Aorta (tissue), 5 donors: ENCODE data around the gene GLB1L2. TPM values are rescaled to one million over a fixed set of nuclear protein-coding genes. Genes with fewer than 3 reads are reported as not detected.

Experiments used
- ATAC-seq: fragments of 200-7000 bp; cut with Tn5 transposase; one replicate; pipeline ENCODE4 v1.9.1; 2022; ENCODE audit warnings: moderate library complexity; ENCODE audit not compliant: low FRiP score
- DNase-seq, 2 donors: peaks; one replicate each; pipeline ENCODE4 v3.0.0-alpha.2; 2020
- H3K27ac ChIP-seq, 2 donors: one replicate each; pipeline ENCODE4 v1.5.1; 2013; ENCODE audit warnings: low read length in 2 of 2, mild to moderate bottlenecking in 2 of 2, moderate library complexity in 2 of 2, control low read depth in 1 of 2, inconsistent platforms in 1 of 2, low read depth in 1 of 2
- H3K27me3 ChIP-seq, 2 donors: one replicate each; pipeline ENCODE4 v1.6.1; 2013; ENCODE audit warnings: control low read depth in 1 of 2, low read length in 1 of 2, mild to moderate bottlenecking in 1 of 2, moderate library complexity in 1 of 2; ENCODE audit not compliant: insufficient read depth in 2 of 2, control insufficient read depth in 1 of 2
- H3K36me3 ChIP-seq, 2 donors: one replicate each; pipeline ENCODE4 v1.6.1; 2013; ENCODE audit warnings: control low read depth in 1 of 2, low read length in 1 of 2, mild to moderate bottlenecking in 1 of 2; ENCODE audit not compliant: insufficient read depth in 2 of 2, control insufficient read depth in 1 of 2
- H3K4me1 ChIP-seq, 2 donors: one replicate each; pipeline ENCODE4 v1.6.1; 2013; ENCODE audit warnings: low read length in 2 of 2, control low read depth in 1 of 2, mild to moderate bottlenecking in 1 of 2, moderate library complexity in 1 of 2; ENCODE audit not compliant: insufficient read depth in 2 of 2, control insufficient read depth in 1 of 2
- H3K4me3 ChIP-seq, 2 donors: one replicate each; pipeline ENCODE4 v1.5.1; 2013; ENCODE audit warnings: low read length in 2 of 2, control low read depth in 1 of 2, mild to moderate bottlenecking in 1 of 2
- H3K9me3 ChIP-seq: one replicate; pipeline ENCODE4 v1.6.1; 2013; ENCODE audit warnings: mild to moderate bottlenecking, low read length; ENCODE audit not compliant: control insufficient read depth
- WGBS, 2 donors: extraction: QIAGEN DNeasy Blood & Tissue Kit; methylation state at CpG; one replicate each; pipeline ENCODE4 v1.1.7; 2013; 5-methylcytosine and 5-hydroxymethylcytosine counted together
- intact Hi-C, 2 donors: fragments of 100-400 bp; cut with DNase I; formaldehyde crosslinking; loops; one replicate each; pipeline versions ENCODE4 v1.14.2 to v1.15.0; 2022
- polyA plus RNA-seq, 2 donors: library from polyadenylated mRNA; stranded (reverse); fragments of 200-250 nt; gene quantifications; one replicate each; pipeline ENCODE4 v1.2.3, GENCODE V29; 2013
- total RNA-seq, 2 donors: library from RNA; stranded (reverse); fragmentation: NEBNext Ultra II Directional; extraction: Animal tissue kit (Norgen Biotek cat#: 25700); gene quantifications; one replicate each; pipeline ENCODE4 v1.2.1, GENCODE V29; 2021
- donor health status: healthy with polysubstance abuse.
- donor health status: Bipolar disorder and iron deficiency.
- donor health status: DM: no; HTN: no; CAD: no.
- donor health status: DM: no; HTN: no; CAD: no.
- donor health status: DM: yes; HTN: yes; CAD: no.

Gene GLB1L2
- total and polyA plus RNA-seq, 4 donors: 0.94 to 2.2 (median 1.5) TPM; not detected in 1

- WGBS, 2 donors: 65 to 66% methylated on average over 6 of the region's 6 CpGs
- Histone ChIP-seq H3K27me3 (no peaks in the 10 kb centered on the region), H3K9me3 (no peaks in the 10 kb centered on the region), H3K27ac (no peak overlapping the region), H3K4me1 (no peaks in the 10 kb centered on the region), H3K4me3 (no peak overlapping the region), H3K36me3 (no peaks in the 10 kb centered on the region)
- intact Hi-C loops: no loop called here
- ATAC-seq (no peak), DNase-seq (no peak)
These were observed 17.5 kb downstream of the GLB1L2 start for GRCh38 chr11:134349109-134349801.

DNA sequence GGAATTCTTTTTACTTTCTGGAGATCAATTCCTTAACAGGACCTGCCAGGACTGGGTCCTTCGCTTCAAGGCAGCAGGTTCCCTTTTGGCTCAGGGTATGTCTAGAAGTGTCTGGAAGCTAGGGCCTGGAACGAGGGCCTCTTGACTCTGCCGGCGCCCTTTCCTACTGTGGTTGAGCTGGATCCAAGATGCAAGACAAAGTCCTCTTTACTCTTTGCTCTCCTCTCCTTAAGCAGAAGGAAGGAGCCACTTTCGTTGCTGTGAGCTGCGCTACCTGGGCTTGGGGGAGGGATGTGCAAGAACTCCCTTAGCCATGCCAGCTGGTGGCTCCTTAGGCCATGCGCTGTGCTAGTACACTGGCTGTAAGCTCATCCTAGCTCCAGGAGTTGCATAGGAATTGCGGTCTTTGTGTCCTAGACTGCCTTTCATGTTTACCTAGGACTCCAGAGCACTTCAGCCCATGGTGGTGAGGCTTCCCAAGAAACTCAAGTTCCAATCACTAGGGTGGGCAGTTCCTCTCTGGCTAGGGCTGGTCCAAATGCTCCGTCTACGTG, 18.1 kb downstream of the GLB1L2 start:
- H3K36me3 ChIP-seq: no peaks in the 10 kb centered on the region
- no peaks in the 10 kb centered on the region for H3K27me3 ChIP-seq
- H3K9me3 ChIP-seq: no peaks in the 10 kb centered on the region
- no peak overlapping the region for H3K4me3 ChIP-seq
- H3K4me1 ChIP-seq: no peaks in the 10 kb centered on the region
- H3K27ac ChIP-seq: no peak overlapping the region
- ATAC-seq (no peak), DNase-seq (no peak)
- 86 to 90% methylated on average over 10 of the region's 10 CpGs for WGBS, 2 donors
- intact Hi-C loops: no loop called here

- Histone ChIP-seq H3K4me1 (no peaks in the 10 kb centered on the region), H3K27me3 (no peaks in the 10 kb centered on the region), H3K9me3 (no peaks in the 10 kb centered on the region), H3K36me3 (no peaks in the 10 kb centered on the region), H3K4me3 (no peak overlapping the region), H3K27ac (no peak overlapping the region)
- 93% methylated on average over 9 of the region's 9 CpGs for WGBS, 2 donors
- DNase-seq (no peak), ATAC-seq (no peak)
- intact Hi-C loops: no loop called here
These were observed 18.6 kb downstream of the GLB1L2 start for GRCh38 chr11:134350381-134350780.

DNA sequence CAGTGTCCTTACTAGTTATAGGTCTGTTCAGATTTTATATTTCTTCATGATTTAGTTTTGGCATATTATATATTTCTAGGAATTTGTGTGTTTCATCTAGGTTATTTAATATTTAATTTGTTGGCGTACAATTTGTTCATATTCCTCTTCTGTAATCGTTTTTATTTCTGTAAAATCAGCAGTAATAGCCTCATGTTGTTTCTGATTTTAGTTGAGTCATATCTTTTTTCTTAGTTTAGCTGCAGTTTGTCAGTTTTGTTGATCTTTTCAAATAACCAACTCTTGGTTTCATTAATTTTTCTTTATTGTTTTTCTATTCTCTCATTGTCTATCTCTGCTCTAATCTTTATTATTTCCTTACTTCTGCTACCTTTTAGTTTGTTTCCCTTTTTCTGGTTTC, 20.3 kb downstream of the GLB1L2 start:
- 78% methylated on average over 2 of the region's 2 CpGs for WGBS, 2 donors
- H3K27me3 ChIP-seq: no peaks in the 10 kb centered on the region
- no peak for ATAC-seq

DNA sequence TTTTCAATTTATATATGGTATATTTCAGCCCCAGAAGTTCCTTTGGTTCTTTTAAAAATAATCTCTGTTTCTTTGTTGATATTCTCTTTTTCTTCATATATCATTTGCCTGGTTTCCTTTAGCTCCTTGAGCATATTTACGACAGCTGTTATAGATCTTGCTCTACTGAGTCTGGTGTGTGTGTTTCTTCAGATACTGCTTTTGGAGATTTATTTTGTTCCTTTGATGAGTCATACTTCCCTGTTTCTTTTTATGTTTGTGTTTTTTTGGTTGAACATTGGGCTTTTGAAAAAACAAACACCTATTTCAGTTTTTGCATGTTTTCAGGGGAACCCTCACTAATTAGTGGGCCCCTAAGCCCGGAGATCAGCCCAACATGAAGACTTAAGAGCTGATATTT, 23.3 kb downstream of the GLB1L2 start:
- 53% methylated on average over 2 of the region's 2 CpGs for WGBS, 2 donors
- no peak overlapping the region for H3K4me3 ChIP-seq
- no peak overlapping the region for H3K27ac ChIP-seq

More for the DNA sequence above, 20.3 kb downstream of the GLB1L2 start:
- intact Hi-C loops: no loop called here
- Histone ChIP-seq H3K4me1 (no peaks in the 10 kb centered on the region), H3K27ac (no peak overlapping the region), H3K4me3 (no peak overlapping the region), H3K36me3 (no peaks in the 10 kb centered on the region), H3K9me3 (no peaks in the 10 kb centered on the region)
- no peak for DNase-seq

DNA sequence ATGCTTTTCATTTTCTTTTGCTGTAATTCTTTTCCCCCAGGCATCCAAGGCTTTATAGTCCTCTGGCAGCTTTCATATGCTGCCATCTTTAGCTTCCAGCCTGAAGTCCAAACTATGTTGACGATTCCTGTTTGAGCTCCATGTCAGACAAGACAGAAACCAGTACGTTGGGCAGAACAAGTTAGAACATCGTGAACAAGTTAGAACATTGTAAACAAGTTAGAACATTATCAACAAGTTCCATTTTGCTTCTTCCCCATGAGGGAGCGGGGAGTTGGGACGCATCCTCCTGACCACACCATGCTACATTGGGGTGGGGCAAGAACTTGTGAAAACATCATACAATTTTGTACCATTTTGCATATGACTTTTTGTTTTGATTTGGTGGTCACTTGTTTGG, 23.9 kb downstream of the GLB1L2 start:
- Histone ChIP-seq H3K4me1 (no peaks in the 10 kb centered on the region), H3K9me3 (no peaks in the 10 kb centered on the region), H3K27me3 (no peaks in the 10 kb centered on the region), H3K36me3 (no peaks in the 10 kb centered on the region), H3K27ac (no peak overlapping the region), H3K4me3 (no peak overlapping the region)
- WGBS, 2 donors: 83 to 87% methylated on average over 5 of the region's 5 CpGs
- ATAC-seq (no peak), DNase-seq (no peak)
- intact Hi-C loops: no loop called here

More for the DNA sequence above, 23.3 kb downstream of the GLB1L2 start:
- ATAC-seq (no peak), DNase-seq (no peak)
- Histone ChIP-seq H3K4me1 (no peaks in the 10 kb centered on the region), H3K27me3 (no peaks in the 10 kb centered on the region), H3K36me3 (no peaks in the 10 kb centered on the region), H3K9me3 (no peaks in the 10 kb centered on the region)
- intact Hi-C loops: no loop called here

DNA sequence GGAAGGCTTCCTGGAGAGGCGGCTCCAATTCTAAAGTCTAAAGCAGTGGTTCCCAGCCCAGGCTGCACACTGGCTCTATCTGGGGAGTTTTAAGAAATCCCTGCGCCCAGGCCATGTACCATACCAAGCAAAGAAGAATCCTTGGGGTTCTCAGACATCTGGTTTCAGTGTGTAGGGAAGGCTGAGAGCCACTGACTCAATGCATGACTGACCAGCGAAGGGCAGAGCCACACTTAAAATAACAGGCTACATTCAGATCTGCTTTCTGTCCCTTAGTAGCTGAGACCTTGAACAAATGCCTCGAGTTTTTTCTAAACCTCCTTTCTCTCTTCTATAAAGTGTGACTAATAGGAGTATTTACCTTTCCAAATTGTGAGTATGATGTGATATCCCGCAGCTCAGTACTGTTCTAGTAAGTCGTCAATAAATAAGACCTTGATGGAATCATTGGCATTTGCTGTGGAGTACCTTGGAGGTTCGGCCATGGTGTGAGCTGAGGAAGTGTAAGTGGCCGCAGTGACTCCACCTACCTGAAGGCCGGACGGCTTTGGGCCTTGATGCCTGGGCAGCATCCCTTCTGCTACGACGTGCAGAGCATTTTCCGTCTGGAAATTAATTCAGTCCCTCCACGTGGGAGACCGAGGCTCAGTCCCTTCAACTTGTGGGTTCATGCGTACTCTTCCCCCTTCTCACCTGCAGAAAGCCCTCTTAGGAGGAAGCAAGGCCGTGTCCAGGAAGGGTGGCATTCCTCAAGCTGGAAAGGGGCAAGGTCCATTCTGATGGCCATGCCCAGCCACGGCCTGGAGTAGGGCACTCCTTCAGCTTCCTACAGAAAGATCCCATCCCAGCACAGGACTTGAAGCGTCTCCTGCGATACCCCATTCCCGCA, 25.1 kb downstream of the GLB1L2 start:
- Histone ChIP-seq H3K4me3 (no peak overlapping the region), H3K27me3 (no peaks in the 10 kb centered on the region), H3K9me3 (no peaks in the 10 kb centered on the region), H3K36me3 (no peaks in the 10 kb centered on the region), H3K4me1 (no peaks in the 10 kb centered on the region), H3K27ac (no peak overlapping the region)
- intact Hi-C loops: no loop called here
- DNase-seq (no peak), ATAC-seq (no peak)
- WGBS, 2 donors: 88 to 89% methylated on average over 21 of the region's 21 CpGs

DNA sequence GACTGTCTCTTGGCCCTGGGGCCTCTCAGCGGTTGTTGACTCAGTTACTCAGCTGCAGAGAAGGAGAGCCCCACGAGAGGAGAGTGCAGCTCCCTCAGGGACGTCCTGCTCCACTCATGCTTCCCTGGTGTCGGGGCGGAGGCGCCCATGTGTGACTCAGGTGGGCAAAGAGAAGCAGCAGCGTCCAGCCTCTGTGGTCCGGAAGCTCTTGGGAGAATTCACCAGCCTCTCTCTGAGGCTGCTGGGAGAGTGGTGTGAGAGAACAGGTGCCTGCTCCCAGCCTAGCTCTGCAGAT, 25.7 kb downstream of the GLB1L2 start:
- H3K36me3 ChIP-seq: no peaks in the 10 kb centered on the region
- intact Hi-C loops: no loop called here
- no peaks in the 10 kb centered on the region for H3K27me3 ChIP-seq
- WGBS, 2 donors: 82 to 87% methylated on average over 8 of the region's 8 CpGs
- no peak overlapping the region for H3K27ac ChIP-seq
- H3K9me3 ChIP-seq: no peaks in the 10 kb centered on the region
- ATAC-seq (no peak), DNase-seq (no peak)
- no peak overlapping the region for H3K4me3 ChIP-seq
- no peaks in the 10 kb centered on the region for H3K4me1 ChIP-seq
